GM19099 (cell line): ENCODE measurements around the gene SAMD9L.

Experiments
- POLR2A ChIP-seq: IDR thresholded peaks from 3 replicates; pipeline ENCODE4 v1.6.1; 2011; ENCODE audit warnings: low read depth; ENCODE audit not compliant: insufficient read length; ENCODE audit errors: extremely low read depth

SAMD9L gene

DNA sequence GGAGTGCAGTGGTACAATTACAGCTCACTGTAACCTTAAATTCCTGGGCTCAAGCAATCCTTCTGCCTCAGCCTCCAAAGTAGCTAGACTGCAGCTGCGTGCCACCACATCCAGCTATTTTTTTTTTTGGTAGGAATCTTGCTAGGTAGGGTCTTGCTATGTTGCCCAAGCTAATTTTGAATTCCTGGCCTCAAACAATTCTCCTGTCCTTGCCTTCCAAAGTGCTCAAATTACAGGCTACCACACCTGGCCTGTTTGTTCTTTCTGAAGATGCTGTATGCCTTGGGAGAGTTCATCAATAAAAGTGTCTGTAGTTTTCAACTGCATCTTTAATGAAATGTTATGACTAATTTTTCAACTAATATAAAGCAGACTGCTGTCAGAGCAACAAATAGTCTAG lies 30.9 kb downstream of the SAMD9L start:
- no peak for TF ChIP-seq POLR2A

DNA sequence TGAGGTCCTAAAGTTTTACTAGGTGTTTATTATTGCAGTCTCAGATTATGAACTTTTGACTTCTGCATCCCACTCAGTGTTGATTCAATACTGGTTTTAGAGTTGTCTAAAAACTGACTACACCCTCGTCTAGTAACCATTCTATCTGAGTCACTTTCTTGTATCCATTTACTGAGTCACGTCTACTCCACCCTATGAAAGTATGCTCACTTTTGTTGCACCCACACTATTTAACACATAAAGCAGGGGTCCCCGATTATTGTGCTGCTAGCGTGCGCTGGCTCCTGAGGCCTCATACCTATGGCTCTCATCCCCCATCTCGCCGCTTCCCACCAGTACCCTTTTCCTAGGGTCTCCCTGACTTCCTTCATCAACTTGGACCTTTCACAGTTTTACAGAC lies 32.4 kb downstream of the SAMD9L start:
- TF ChIP-seq POLR2A = no peak

DNA sequence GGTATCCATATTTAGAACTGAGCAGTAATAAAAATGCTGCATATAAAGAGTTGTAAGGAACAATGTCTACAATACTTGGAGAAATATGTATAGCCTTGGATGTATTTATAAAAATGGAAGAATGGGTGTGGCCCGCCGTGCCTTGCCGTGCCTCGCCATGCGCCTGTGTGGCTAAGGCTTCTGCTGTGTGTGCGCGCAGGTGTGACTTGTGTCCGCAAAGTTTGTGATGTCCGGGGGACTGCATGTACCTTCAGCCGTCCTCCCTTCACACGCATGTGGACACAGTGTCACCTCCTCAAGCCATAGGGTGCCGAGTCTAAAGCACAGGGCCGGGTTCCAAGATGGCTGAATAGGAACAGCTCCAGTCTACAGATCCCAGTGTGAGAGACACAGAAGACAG lies 40.2 kb downstream of the SAMD9L start:
- no peak for TF ChIP-seq POLR2A

DNA sequence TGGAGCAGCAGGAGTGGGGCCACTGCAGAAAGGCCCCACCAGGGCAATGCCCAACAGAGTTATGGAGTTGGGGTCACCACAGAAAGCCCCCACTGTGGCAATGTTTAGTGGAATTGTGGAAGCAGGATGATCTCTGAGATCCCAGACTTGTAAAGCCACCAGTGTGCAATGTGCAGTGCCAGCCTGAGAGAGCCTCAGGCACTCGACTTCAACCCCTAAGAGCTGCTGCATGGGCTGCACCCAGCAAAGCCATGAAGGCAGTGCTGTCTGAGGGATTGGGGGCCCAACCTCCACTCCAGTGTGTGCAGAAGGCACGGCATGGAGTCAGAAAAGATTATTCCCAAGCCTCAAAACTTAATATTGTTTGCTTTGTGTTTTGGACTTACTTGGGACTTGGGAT lies 50.8 kb downstream of the SAMD9L start:
- no peak for TF ChIP-seq POLR2A

DNA sequence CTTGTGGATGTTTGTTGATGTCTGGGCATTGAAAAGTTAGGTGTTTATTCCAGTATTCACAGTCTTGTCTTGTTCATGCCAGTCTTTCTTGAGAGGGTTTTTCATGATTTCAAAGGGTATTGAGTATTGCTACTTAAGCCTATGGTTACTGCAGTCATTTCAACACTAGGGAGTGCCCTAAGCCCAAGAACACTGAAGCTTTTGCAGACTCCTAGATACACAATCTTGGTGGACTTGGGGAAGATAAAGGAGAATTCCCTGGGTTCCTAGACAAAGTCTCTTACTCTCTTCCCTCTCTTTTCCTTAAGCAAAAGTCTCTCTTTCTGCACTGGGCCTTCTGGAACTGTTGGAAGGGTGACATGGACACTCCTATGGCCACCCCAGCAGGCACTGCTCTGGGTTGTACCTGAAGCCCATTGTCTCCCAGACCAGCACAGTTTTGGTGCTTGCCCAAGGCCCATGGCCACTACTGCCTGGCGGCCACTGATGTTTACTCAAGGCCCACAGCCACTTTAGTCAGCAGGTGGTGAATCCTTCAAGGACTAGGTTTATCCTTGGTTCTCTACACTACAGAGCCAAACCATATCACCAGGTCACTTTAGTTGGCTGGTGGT lies 55.3 kb downstream of the SAMD9L start:
- no peak for TF ChIP-seq POLR2A
